ES-I3 (cell line): ENCODE measurements around the gene DUSP12.

ENCODE experiments used
- H3K36me3 ChIP-seq: 2 replicates; pipeline ENCODE4 v1.6.1; 2013; ENCODE audit warnings: mild to moderate bottlenecking, low read length, control low read depth, moderate library complexity; ENCODE audit not compliant: insufficient read depth
- H3K4me1 ChIP-seq: 2 replicates; pipeline ENCODE4 v1.6.1; 2013; ENCODE audit warnings: mild to moderate bottlenecking, control low read depth, low read length; ENCODE audit not compliant: insufficient read depth
- H3K9ac ChIP-seq: 2 replicates; pipeline ENCODE4 v1.6.1; 2013; ENCODE audit warnings: low read depth, mild to moderate bottlenecking, low read length, moderate library complexity
- H3K9me3 ChIP-seq: 2 replicates; pipeline ENCODE4 v1.6.1; 2013; ENCODE audit warnings: mild to moderate bottlenecking, low read length, moderate library complexity; ENCODE audit not compliant: control insufficient read depth, insufficient read depth

DUSP12 gene

GRCh38 chr1:161771161-161771560 is 21.6 kb downstream of the DUSP12 start:
- Histone ChIP-seq H3K36me3 (no peaks in the 10 kb centered on the region), H3K9ac (no peak overlapping the region), H3K9me3 (no peaks in the 10 kb centered on the region), H3K4me1 (no peaks in the 10 kb centered on the region)

GRCh38 chr1:161771973-161772372 is 22.4 kb downstream of the DUSP12 start:
- no peak overlapping the region for H3K9ac ChIP-seq
- H3K4me1 ChIP-seq: no peaks in the 10 kb centered on the region
- H3K9me3 ChIP-seq: no peaks in the 10 kb centered on the region
- H3K36me3 ChIP-seq: no peaks in the 10 kb centered on the region

- Histone ChIP-seq H3K4me1 (no peaks in the 10 kb centered on the region), H3K9me3 (no peaks in the 10 kb centered on the region), H3K9ac (no peak overlapping the region), H3K36me3 (no peaks in the 10 kb centered on the region)
Observed at GRCh38 chr1:161772397-161772796, 22.8 kb downstream of the DUSP12 start.

GRCh38 chr1:161773791-161774190 is 24.2 kb downstream of the DUSP12 start:
- Histone ChIP-seq H3K9ac (no peak overlapping the region), H3K36me3 (no peaks in the 10 kb centered on the region), H3K9me3 (no peaks in the 10 kb centered on the region), H3K4me1 (no peaks in the 10 kb centered on the region)

GRCh38 chr1:161777261-161777660 is 27.7 kb downstream of the DUSP12 start:
- no peak overlapping the region for H3K9ac ChIP-seq
- H3K4me1 ChIP-seq: no peaks in the 10 kb centered on the region
- H3K36me3 ChIP-seq: no peaks in the 10 kb centered on the region
- no peaks in the 10 kb centered on the region for H3K9me3 ChIP-seq

GRCh38 chr1:161778522-161778921 is 28.9 kb downstream of the DUSP12 start:
- Histone ChIP-seq H3K9me3 (no peaks in the 10 kb centered on the region), H3K9ac (no peak overlapping the region), H3K36me3 (no peaks in the 10 kb centered on the region), H3K4me1 (no peaks in the 10 kb centered on the region)

- Histone ChIP-seq H3K4me1 (no peaks in the 10 kb centered on the region), H3K9ac (no peak overlapping the region), H3K36me3 (no peaks in the 10 kb centered on the region), H3K9me3 (no peaks in the 10 kb centered on the region)
Observed at GRCh38 chr1:161779393-161779792, 29.8 kb downstream of the DUSP12 start.

GRCh38 chr1:161781995-161782394 is 32.4 kb downstream of the DUSP12 start:
- Histone ChIP-seq H3K9me3 (no peaks in the 10 kb centered on the region), H3K4me1 (no peaks in the 10 kb centered on the region), H3K36me3 (no peaks in the 10 kb centered on the region), H3K9ac (no peak overlapping the region)

- Histone ChIP-seq H3K4me1 (no peaks in the 10 kb centered on the region), H3K36me3 (no peaks in the 10 kb centered on the region), H3K9me3 (no peaks in the 10 kb centered on the region), H3K9ac (no peak overlapping the region)
Observed at GRCh38 chr1:161782886-161783285, 33.3 kb downstream of the DUSP12 start.

- Histone ChIP-seq H3K9me3 (no peaks in the 10 kb centered on the region), H3K9ac (no peak overlapping the region), H3K36me3 (no peaks in the 10 kb centered on the region), H3K4me1 (no peaks in the 10 kb centered on the region)
Observed at GRCh38 chr1:161784968-161785367, 35.4 kb downstream of the DUSP12 start.

- Histone ChIP-seq H3K9ac (no peak overlapping the region), H3K9me3 (no peaks in the 10 kb centered on the region), H3K4me1 (no peaks in the 10 kb centered on the region), H3K36me3 (peaks cover 2% of the 10 kb centered on the region; the same call in 1 of the 2 replicates)
Observed at GRCh38 chr1:161787355-161787754, 37.8 kb downstream of the DUSP12 start.

- Histone ChIP-seq H3K36me3 (peaks cover 3% of the 10 kb centered on the region; the same call in 1 of the 2 replicates), H3K4me1 (no peaks in the 10 kb centered on the region)
Observed at GRCh38 chr1:161790587-161791317, 41.2 kb downstream of the DUSP12 start.

GRCh38 chr1:161791904-161792655 is 42.5 kb downstream of the DUSP12 start:
- Histone ChIP-seq H3K9me3 (no peaks in the 10 kb centered on the region), H3K4me1 (no peaks in the 10 kb centered on the region), H3K36me3 (peaks cover 4% of the 10 kb centered on the region), H3K9ac (no peak overlapping the region)

More at GRCh38 chr1:161790587-161791317, 41.2 kb downstream of the DUSP12 start:
- Histone ChIP-seq H3K9me3 (no peaks in the 10 kb centered on the region), H3K9ac (no peak overlapping the region)

GRCh38 chr1:161792740-161793139 is 43.2 kb downstream of the DUSP12 start:
- Histone ChIP-seq H3K9ac (no peak overlapping the region), H3K36me3 (peaks cover 5% of the 10 kb centered on the region), H3K4me1 (no peaks in the 10 kb centered on the region), H3K9me3 (no peaks in the 10 kb centered on the region)

GRCh38 chr1:161799792-161800191 is 50.2 kb downstream of the DUSP12 start:
- Histone ChIP-seq H3K9me3 (no peaks in the 10 kb centered on the region), H3K9ac (no peak overlapping the region), H3K36me3 (peaks cover 3% of the 10 kb centered on the region; the same call in 1 of the 2 replicates), H3K4me1 (no peaks in the 10 kb centered on the region)
